GM12891 (cell line): ENCODE results near the gene TNPO3.
A peak's percentile ranks its signal among the peaks of the same experiment; 100 is the strongest.

ENCODE experiments used
- PAX5 ChIP-seq: IDR thresholded peaks from 2 replicates; pipeline ENCODE4 v1.6.1; 2011; ENCODE audit warnings: low read length, moderate library complexity, mild to moderate bottlenecking; ENCODE audit not compliant: insufficient read depth, severe bottlenecking
- POLR2A ChIP-seq: IDR thresholded peaks from 2 replicates; pipeline ENCODE4 v1.6.1; 2011; ENCODE audit warnings: low read depth, low read length, control low read depth
- POLR2AphosphoS5 ChIP-seq: IDR thresholded peaks from 2 replicates; pipeline ENCODE4 v1.6.1; 2011; ENCODE audit warnings: low read depth, low read length, control low read depth
- SPI1 ChIP-seq: IDR thresholded peaks from 2 replicates; pipeline ENCODE4 v1.6.1; 2011; ENCODE audit warnings: low read depth, low read length, control low read depth
- TAF1 ChIP-seq: IDR thresholded peaks from 2 replicates; pipeline ENCODE4 v1.6.1; 2011; ENCODE audit warnings: low read depth, low read length, control low read depth

GRCh38 chr7:128940494-128941322 is 114.2 kb downstream of the TNPO3 start:
- no peak for TF ChIP-seq POLR2A
- 0 out of 2 replicates have a peak, but pooled peaks have one; percentile 45 for TF ChIP-seq POLR2AphosphoS5
- TF ChIP-seq PAX5 = peak; percentile 85
- peak; percentile 99 for TF ChIP-seq SPI1
- peak; percentile 66; the same call in 1 of the 2 replicates for TF ChIP-seq TAF1
